T-helper 2 cell treated with Interferon-gamma antibody and Interleukin-4, amounts not matched to agents 5 μg/mL and 100 μg/mL, for 36 hours (primary cell): ENCODE measurements around the gene ALCAM.

Source experiments
- DNase-seq: peaks from one replicate; pipeline ENCODE4 v3.0.0; 2021; ENCODE audit warnings: low spot score
- H3K27ac Mint-ChIP-seq: one replicate; pipeline ENCODE4 v1.8.0; 2021; ENCODE audit warnings: mild to moderate bottlenecking, mixed read lengths
- H3K27me3 Mint-ChIP-seq: one replicate; pipeline ENCODE4 v1.8.0; 2021; ENCODE audit warnings: low read depth, mixed read lengths
- H3K36me3 Mint-ChIP-seq: one replicate; pipeline ENCODE4 v1.8.0; 2021; ENCODE audit warnings: low read depth, mixed read lengths
- H3K4me1 Mint-ChIP-seq: one replicate; pipeline ENCODE4 v1.8.0; 2021; ENCODE audit warnings: low read depth, mixed read lengths
- H3K4me3 Mint-ChIP-seq: one replicate; pipeline ENCODE4 v1.8.0; 2022; ENCODE audit warnings: mild to moderate bottlenecking, moderate library complexity, mixed read lengths
- H3K9me3 Mint-ChIP-seq: one replicate; pipeline ENCODE4 v1.8.0; 2021; ENCODE audit warnings: mixed read lengths

Gene ALCAM

DNA sequence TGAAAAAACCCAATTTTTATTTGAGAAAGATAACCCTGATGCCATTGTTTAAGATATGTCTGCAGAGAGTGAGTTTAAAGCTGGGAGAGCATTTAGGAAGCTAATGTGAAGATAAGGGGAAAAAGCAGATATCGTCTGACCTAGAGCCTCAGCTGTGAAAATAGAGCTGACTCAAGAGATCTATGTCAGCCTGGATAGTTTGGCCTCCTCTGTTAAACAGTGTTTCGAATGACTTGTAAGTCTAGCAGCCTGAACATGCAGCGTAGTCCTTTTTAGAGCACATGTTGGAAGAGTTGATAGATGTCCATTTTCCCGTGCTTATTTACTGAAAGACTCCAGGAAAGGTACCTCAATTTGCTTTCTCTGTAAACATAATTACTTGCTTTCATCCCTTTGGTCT, 48.1 kb downstream of the ALCAM start:
- H3K4me1 Mint-ChIP-seq: peaks cover 3% of the 10 kb centered on the region
- H3K36me3 Mint-ChIP-seq: no peaks in the 10 kb centered on the region
- no peaks in the 10 kb centered on the region for H3K9me3 Mint-ChIP-seq
- no peak overlapping the region for H3K27ac Mint-ChIP-seq
- H3K27me3 Mint-ChIP-seq: no peaks in the 10 kb centered on the region
- H3K4me3 Mint-ChIP-seq: no peak overlapping the region
- no peak for DNase-seq

DNA sequence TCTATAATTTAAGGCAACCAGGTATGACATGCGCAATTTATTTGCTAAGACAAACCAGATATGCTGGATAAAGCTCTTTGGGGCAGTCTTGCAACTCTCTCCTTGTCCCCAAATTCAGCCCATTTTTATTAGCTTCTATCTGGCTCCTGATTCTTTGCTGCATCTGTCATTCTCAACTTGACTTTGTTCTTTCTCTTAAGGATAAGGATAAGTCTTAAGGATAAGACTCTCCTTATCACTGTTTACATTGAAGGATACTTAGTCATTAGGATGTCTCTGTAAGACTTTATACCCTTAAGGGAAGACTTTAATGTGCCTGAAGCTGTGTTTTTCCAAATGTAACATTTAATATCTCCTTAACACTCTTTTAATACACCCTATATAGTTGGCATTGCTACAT, 49.2 kb downstream of the ALCAM start:
- no peaks in the 10 kb centered on the region for H3K36me3 Mint-ChIP-seq
- no peak overlapping the region for H3K27ac Mint-ChIP-seq
- H3K4me1 Mint-ChIP-seq: peaks cover 3% of the 10 kb centered on the region
- no peaks in the 10 kb centered on the region for H3K9me3 Mint-ChIP-seq
- H3K4me3 Mint-ChIP-seq: no peak overlapping the region
- DNase-seq: no peak
- H3K27me3 Mint-ChIP-seq: no peaks in the 10 kb centered on the region

GRCh38 chr3:105417525-105418289, 51.0 kb downstream of the ALCAM start:
- no peak overlapping the region for H3K27ac Mint-ChIP-seq
- no peaks in the 10 kb centered on the region for H3K9me3 Mint-ChIP-seq
- no peak overlapping the region for H3K4me3 Mint-ChIP-seq
- peaks cover 3% of the 10 kb centered on the region for H3K4me1 Mint-ChIP-seq
- no peaks in the 10 kb centered on the region for H3K36me3 Mint-ChIP-seq
- no peaks in the 10 kb centered on the region for H3K27me3 Mint-ChIP-seq
- no peak for DNase-seq

DNA sequence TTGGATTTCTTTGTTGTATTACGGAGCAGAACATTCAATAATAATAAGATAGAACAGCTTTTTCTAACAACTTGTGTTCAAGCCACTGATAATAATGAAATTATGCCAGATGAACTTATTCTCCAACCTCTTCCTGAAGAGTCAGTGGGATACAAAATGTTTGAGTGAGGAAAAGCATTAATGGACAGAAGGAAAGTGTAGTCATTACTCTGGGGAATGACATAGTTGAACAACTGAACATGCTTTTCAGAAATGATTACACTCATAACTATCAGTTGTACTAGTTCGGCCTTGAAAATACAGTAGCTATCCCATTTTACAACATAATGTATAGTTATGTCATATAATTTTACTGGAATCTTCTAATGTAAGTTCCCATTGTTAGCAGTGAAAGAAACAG, 55.9 kb downstream of the ALCAM start:
- Mint-ChIP-seq H3K27me3 (no peaks in the 10 kb centered on the region), H3K4me1 (peaks cover 4% of the 10 kb centered on the region), H3K9me3 (no peaks in the 10 kb centered on the region), H3K36me3 (no peaks in the 10 kb centered on the region), H3K27ac (no peak overlapping the region), H3K4me3 (no peak overlapping the region)
- DNase-seq: no peak

DNA sequence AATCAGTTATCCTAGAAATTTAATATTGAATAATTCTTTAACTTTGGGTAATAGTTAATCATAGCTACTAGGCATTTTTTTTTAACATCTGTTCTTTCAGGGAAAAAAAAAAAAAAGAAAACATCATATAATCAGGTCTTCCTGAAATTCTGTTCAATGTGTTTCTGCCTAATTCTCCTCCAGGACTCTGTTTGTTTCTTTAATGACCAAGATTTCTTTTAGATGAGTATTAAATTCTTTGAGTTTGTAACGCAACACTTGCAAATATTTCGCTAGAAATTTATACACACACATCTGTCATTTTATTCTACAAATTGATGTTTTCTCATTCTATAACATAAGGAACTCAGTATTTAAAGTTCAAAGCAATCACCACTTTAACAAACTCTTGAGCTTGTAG, 56.7 kb downstream of the ALCAM start:
- Mint-ChIP-seq H3K27me3 (no peaks in the 10 kb centered on the region), H3K4me3 (no peak overlapping the region), H3K27ac (no peak overlapping the region), H3K4me1 (peaks cover 2% of the 10 kb centered on the region), H3K9me3 (no peaks in the 10 kb centered on the region), H3K36me3 (no peaks in the 10 kb centered on the region)
- DNase-seq: no peak

DNA sequence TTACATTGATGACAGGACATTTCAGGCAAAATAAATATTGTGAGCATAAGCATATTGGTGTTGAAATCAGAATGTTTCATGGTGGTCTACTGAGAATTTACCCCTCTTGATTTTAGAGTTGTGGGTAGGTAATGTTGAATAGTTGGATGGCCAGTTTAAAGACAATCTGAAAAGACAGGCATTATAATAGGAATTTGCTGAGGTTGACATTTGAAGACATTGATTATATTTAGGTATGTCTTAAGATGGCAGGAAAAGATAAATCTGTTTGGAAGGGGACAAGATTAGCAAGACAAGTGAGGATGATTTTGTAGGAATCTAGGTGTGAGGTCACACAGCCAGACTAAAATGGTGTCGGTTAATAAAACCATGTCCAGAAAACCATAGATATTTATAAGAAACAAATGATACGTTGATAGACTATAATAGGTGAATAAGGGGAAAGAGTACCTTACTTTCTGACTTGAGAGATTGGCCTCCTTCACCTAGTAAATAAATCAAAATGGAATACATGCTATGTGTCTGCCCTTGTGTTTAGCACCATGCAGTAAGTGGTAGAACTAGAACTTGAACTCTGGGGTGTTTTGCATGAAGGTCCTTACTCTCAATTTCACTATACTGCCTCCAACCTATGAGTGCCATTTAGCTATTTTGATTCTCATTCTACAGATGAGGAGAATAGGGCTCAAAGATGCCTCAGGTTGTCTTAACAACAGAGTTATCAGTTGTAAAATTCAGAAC, 57.9 kb downstream of the ALCAM start:
- peaks cover 2% of the 10 kb centered on the region for H3K4me1 Mint-ChIP-seq
- no peak for DNase-seq
- no peak overlapping the region for H3K27ac Mint-ChIP-seq
- no peaks in the 10 kb centered on the region for H3K27me3 Mint-ChIP-seq
- H3K36me3 Mint-ChIP-seq: no peaks in the 10 kb centered on the region
- H3K9me3 Mint-ChIP-seq: no peaks in the 10 kb centered on the region
- no peak overlapping the region for H3K4me3 Mint-ChIP-seq

GRCh38 chr3:105425153-105425502, 58.4 kb downstream of the ALCAM start:
- no peak overlapping the region for H3K27ac Mint-ChIP-seq

GRCh38 chr3:105427332-105427731, 60.6 kb downstream of the ALCAM start:
- no peaks in the 10 kb centered on the region for H3K9me3 Mint-ChIP-seq
- H3K36me3 Mint-ChIP-seq: no peaks in the 10 kb centered on the region
- H3K4me3 Mint-ChIP-seq: no peak overlapping the region
- H3K27ac Mint-ChIP-seq: no peak overlapping the region
- no peak for DNase-seq
- no peaks in the 10 kb centered on the region for H3K27me3 Mint-ChIP-seq
- H3K4me1 Mint-ChIP-seq: peaks cover 2% of the 10 kb centered on the region

More at GRCh38 chr3:105425153-105425502, 58.4 kb downstream of the ALCAM start:
- Mint-ChIP-seq H3K36me3 (no peaks in the 10 kb centered on the region), H3K27me3 (no peaks in the 10 kb centered on the region), H3K4me1 (peaks cover 2% of the 10 kb centered on the region), H3K9me3 (no peaks in the 10 kb centered on the region), H3K4me3 (no peak overlapping the region)
- DNase-seq: no peak

GRCh38 chr3:105429034-105429762, 62.5 kb downstream of the ALCAM start:
- Mint-ChIP-seq H3K27ac (no peak overlapping the region), H3K9me3 (no peaks in the 10 kb centered on the region), H3K4me1 (peaks cover 2% of the 10 kb centered on the region), H3K36me3 (no peaks in the 10 kb centered on the region), H3K4me3 (no peak overlapping the region), H3K27me3 (no peaks in the 10 kb centered on the region)
- DNase-seq: no peak

DNA sequence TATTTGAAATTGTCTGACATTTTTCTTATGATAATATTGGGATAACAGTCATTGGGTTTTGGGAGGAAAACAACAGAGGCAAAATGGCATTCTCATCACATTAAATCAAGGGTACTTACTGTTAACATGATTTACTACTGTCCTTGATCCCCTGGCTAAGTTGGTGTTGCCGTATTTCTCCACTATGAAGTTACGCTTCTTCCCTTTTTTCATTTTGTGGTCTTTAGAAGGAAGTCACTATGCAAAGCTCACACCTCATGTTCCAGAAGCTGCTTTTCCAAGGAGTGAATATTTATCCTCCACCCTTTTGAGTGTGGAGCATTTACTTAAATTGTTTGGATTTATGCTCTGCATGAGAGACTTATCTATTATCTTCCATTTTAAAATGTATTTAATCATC, 63.7 kb downstream of the ALCAM start:
- Mint-ChIP-seq H3K27ac (no peak overlapping the region), H3K4me1 (peaks cover 2% of the 10 kb centered on the region), H3K4me3 (no peak overlapping the region), H3K27me3 (no peaks in the 10 kb centered on the region), H3K9me3 (no peaks in the 10 kb centered on the region), H3K36me3 (no peaks in the 10 kb centered on the region)
- no peak for DNase-seq

DNA sequence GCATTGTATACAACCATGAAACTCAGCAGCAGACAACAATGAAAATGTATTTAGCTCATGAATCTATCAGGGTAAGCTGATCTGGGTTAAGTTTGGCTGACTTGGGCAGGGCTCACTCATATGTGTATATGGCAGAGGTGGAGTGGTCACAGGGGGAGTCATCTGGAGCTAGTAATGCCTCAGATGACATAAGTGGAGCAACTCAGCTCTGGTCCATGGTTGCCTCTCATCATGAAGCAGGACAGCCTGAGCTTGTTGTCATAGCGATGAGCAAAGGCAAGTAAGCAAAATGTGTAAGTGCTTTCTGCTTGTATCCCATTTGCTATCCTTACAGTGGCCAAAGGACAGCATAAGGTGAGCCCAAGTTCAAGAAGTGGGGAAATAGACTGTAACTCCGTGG, 64.5 kb downstream of the ALCAM start:
- H3K4me3 Mint-ChIP-seq: no peak overlapping the region
- H3K27me3 Mint-ChIP-seq: no peaks in the 10 kb centered on the region
- H3K27ac Mint-ChIP-seq: no peak overlapping the region
- peaks cover 2% of the 10 kb centered on the region for H3K4me1 Mint-ChIP-seq
- no peaks in the 10 kb centered on the region for H3K36me3 Mint-ChIP-seq
- no peaks in the 10 kb centered on the region for H3K9me3 Mint-ChIP-seq
- DNase-seq: no peak

GRCh38 chr3:105435277-105435676, 68.6 kb downstream of the ALCAM start:
- Mint-ChIP-seq H3K4me1 (no peaks in the 10 kb centered on the region), H3K27ac (no peak overlapping the region), H3K36me3 (no peaks in the 10 kb centered on the region)

GRCh38 chr3:105436687-105437086, 70.0 kb downstream of the ALCAM start:
- Mint-ChIP-seq H3K9me3 (no peaks in the 10 kb centered on the region), H3K4me1 (no peaks in the 10 kb centered on the region), H3K27me3 (no peaks in the 10 kb centered on the region), H3K36me3 (no peaks in the 10 kb centered on the region), H3K4me3 (no peak overlapping the region), H3K27ac (no peak overlapping the region)
- no peak for DNase-seq

More at GRCh38 chr3:105435277-105435676, 68.6 kb downstream of the ALCAM start:
- Mint-ChIP-seq H3K27me3 (no peaks in the 10 kb centered on the region), H3K4me3 (no peak overlapping the region), H3K9me3 (no peaks in the 10 kb centered on the region)
- DNase-seq: no peak

- Mint-ChIP-seq H3K27me3 (no peaks in the 10 kb centered on the region), H3K27ac (no peak overlapping the region), H3K36me3 (no peaks in the 10 kb centered on the region), H3K4me3 (no peak overlapping the region), H3K9me3 (no peaks in the 10 kb centered on the region), H3K4me1 (no peaks in the 10 kb centered on the region)
- DNase-seq: no peak
These were observed 73.4 kb downstream of the ALCAM start for GRCh38 chr3:105440113-105440512.
